WTC11 (cell line): ENCODE data around the gene KLHDC1. TPM values are rescaled to one million over a fixed set of nuclear protein-coding genes. Genes with fewer than 3 reads are reported as not detected.

Experiments
- ATAC-seq: fragments of 200-7000 bp; cut with Tn5 transposase; 2 replicates; pipeline ENCODE4 v1.10.0; 2021; ENCODE audit warnings: mild to moderate bottlenecking, moderate library complexity
- CTCF ChIA-PET: fragments of 300-600 bp; sonication (Branson Sonifier 250); formaldehyde crosslinking; loops from one replicate; lab custom pipeline; 2021; ENCODE audit warnings: antibody characterized with exemption; lab: Charles Lee
- POLR2A ChIA-PET: fragments of 350-600 bp; sonication (Branson Sonifier 250); formaldehyde crosslinking; loops from one replicate; lab custom pipeline; 2021; ENCODE audit warnings: antibody characterized with exemption; lab: Charles Lee
- DNase-seq: peaks from one replicate; pipeline ENCODE4 v3.0.0; 2021; ENCODE audit warnings: low spot score
- H3K27ac Mint-ChIP-seq: 2 replicates; pipeline ENCODE4 v1.8.0; 2021; ENCODE audit warnings: mixed read lengths
- H3K27me3 Mint-ChIP-seq: 2 replicates; pipeline ENCODE4 v1.8.0; 2021; ENCODE audit warnings: low read depth, mild to moderate bottlenecking, moderate library complexity, mixed read lengths
- H3K36me3 Mint-ChIP-seq: 2 replicates; pipeline ENCODE4 v1.8.0; 2021; ENCODE audit warnings: mixed read lengths
- H3K4me1 Mint-ChIP-seq: 2 replicates; pipeline ENCODE4 v1.8.0; 2022; ENCODE audit warnings: mixed read lengths
- H3K4me3 Mint-ChIP-seq: 2 replicates; pipeline ENCODE4 v1.8.0; 2021; ENCODE audit warnings: mild to moderate bottlenecking, moderate library complexity, mixed read lengths
- H3K9me3 Mint-ChIP-seq: 2 replicates; pipeline ENCODE4 v1.8.0; 2021; ENCODE audit warnings: mixed read lengths
- AR ChIP-seq: fragments of 250-450 bp; sonication (Bioruptor Pico); IDR thresholded peaks from 2 replicates; pipeline ENCODE4 v1.9.0; 2021; ENCODE audit warnings: mild to moderate bottlenecking
- FOXJ3 ChIP-seq: sonication (generic); formaldehyde crosslinking; IDR thresholded peaks from 2 replicates; pipeline ENCODE4 v1.9.0; 2021; ENCODE audit warnings: missing genetic modification reagents, mild to moderate bottlenecking, borderline replicate concordance
- GABPB1 ChIP-seq: sonication (generic); formaldehyde crosslinking; IDR thresholded peaks from 2 replicates; pipeline ENCODE4 v1.8.1; 2023; ENCODE audit warnings: mild to moderate bottlenecking, missing genetic modification reagents
- HMGXB4 ChIP-seq: sonication (generic); formaldehyde crosslinking; IDR thresholded peaks from 2 replicates; pipeline ENCODE4 v1.8.1; 2023; ENCODE audit warnings: mild to moderate bottlenecking, moderate library complexity, missing genetic modification reagents
- JAZF1 ChIP-seq: fragments of 250-450 bp; sonication (Bioruptor Pico); IDR thresholded peaks from 2 replicates; pipeline ENCODE4 v1.9.0; 2021; ENCODE audit warnings: moderate library complexity, mild to moderate bottlenecking, inconsistent platforms
- MLX ChIP-seq: sonication (generic); formaldehyde crosslinking; IDR thresholded peaks from 2 replicates; pipeline ENCODE4 v1.8.1; 2023; ENCODE audit warnings: mild to moderate bottlenecking, missing genetic modification reagents, moderate library complexity
- MXD4 ChIP-seq: fragments of 250-450 bp; sonication (Bioruptor Pico); IDR thresholded peaks from 2 replicates; pipeline ENCODE4 v1.8.0; 2021; ENCODE audit warnings: mild to moderate bottlenecking, moderate library complexity, borderline replicate concordance
- NFATC4 ChIP-seq: fragments of 250-450 bp; sonication (Bioruptor Pico); IDR thresholded peaks from 2 replicates; pipeline ENCODE4 v1.9.0; 2021; ENCODE audit warnings: mild to moderate bottlenecking
- NFYB ChIP-seq: sonication (generic); formaldehyde crosslinking; conservative IDR thresholded peaks from 2 replicates; pipeline ENCODE4 v1.8.0; 2022; ENCODE audit warnings: low read depth, missing genetic modification reagents
- SMAD4 ChIP-seq: sonication (generic); formaldehyde crosslinking; IDR thresholded peaks from 2 replicates; pipeline ENCODE4 v1.8.0; 2022; ENCODE audit warnings: mild to moderate bottlenecking, missing genetic modification reagents
- SOX15 ChIP-seq: fragments of 250-450 bp; sonication (Bioruptor Pico); IDR thresholded peaks from 2 replicates; pipeline ENCODE4 v1.9.0; 2021; ENCODE audit warnings: mild to moderate bottlenecking
- TP53 ChIP-seq: sonication (generic); formaldehyde crosslinking; IDR thresholded peaks from 2 replicates; pipeline ENCODE4 v1.8.1; 2023; ENCODE audit warnings: mild to moderate bottlenecking, missing genetic modification reagents
- USF2 ChIP-seq: sonication (generic); formaldehyde crosslinking; IDR thresholded peaks from 2 replicates; pipeline ENCODE4 v1.8.1; 2023; ENCODE audit warnings: mild to moderate bottlenecking, missing genetic modification reagents, moderate library complexity
- ZNF396 ChIP-seq: fragments of 250-450 bp; sonication (Bioruptor Pico); IDR thresholded peaks from 2 replicates; pipeline ENCODE4 v1.8.0; 2021; ENCODE audit warnings: mild to moderate bottlenecking, moderate library complexity, borderline replicate concordance
- ZNF425 ChIP-seq: fragments of 250-450 bp; sonication (Bioruptor Pico); conservative IDR thresholded peaks from 2 replicates; pipeline ENCODE4 v1.9.0; 2021; ENCODE audit warnings: mild to moderate bottlenecking
- total RNA-seq: library from RNA; stranded (reverse); gene quantifications from 3 replicates; pipeline ENCODE4 v1.2.3, GENCODE V29; 2021
- TF ChIP-seq, protein P1 (sequence below): sonication (generic); formaldehyde crosslinking; IDR thresholded peaks from 2 replicates; pipeline ENCODE4 v1.8.1; 2022; ENCODE audit warnings: low read depth, mild to moderate bottlenecking, moderate library complexity, missing genetic modification reagents, borderline replicate concordance
- TF ChIP-seq, protein P2 (sequence below): sonication (generic); formaldehyde crosslinking; IDR thresholded peaks from 2 replicates; pipeline ENCODE4 v1.8.1; 2022; ENCODE audit warnings: mild to moderate bottlenecking, moderate library complexity, missing genetic modification reagents
- TF ChIP-seq, protein P3 (sequence below): sonication (generic); formaldehyde crosslinking; IDR thresholded peaks from 2 replicates; pipeline ENCODE4 v1.8.0; 2023; ENCODE audit warnings: missing genetic modification reagents, mild to moderate bottlenecking, borderline replicate concordance

The KLHDC1 gene
- total RNA-seq, 1 experiment from 2014 or later, result not detected

DNA sequence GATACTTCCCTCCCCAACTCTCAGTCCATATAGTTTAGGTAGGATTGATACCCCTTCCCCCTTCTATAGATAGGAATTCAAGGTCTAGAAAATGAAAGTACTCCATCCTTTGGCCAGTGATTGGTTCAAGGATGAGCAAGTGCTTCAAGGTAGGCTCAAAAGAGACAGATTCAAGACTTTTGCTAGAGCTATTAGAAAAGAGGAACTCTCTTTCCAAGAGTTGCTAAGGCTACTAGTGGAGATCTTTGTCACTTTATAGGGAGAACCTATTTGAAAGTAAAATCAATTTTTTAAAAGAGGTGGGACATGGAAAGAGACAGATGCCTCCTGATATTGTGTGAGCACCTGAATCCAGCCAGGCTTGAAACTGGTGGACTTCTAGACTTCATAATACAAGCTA lies 22.4 kb upstream of the KLHDC1 start:
- no peak for ATAC-seq
- H3K36me3 Mint-ChIP-seq, result peaks cover 43% of the 10 kb centered on the region
- TF ChIP-seq SOX15 (no peak), FOXJ3 (CRISPR knock-in tag) (no peak), AR (CRISPR knock-in tag) (no peak), SMAD4 (no peak), GABPB1 (CRISPR knock-in tag) (no peak), MXD4 (CRISPR knock-in tag) (no peak), ZNF396 (CRISPR knock-in tag) (no peak), MLX (no peak), HMGXB4 (CRISPR knock-in tag) (no peak), NFATC4 (CRISPR knock-in tag) (no peak), USF2 (CRISPR knock-in tag) (no peak), JAZF1 (no peak), NFYB (CRISPR knock-in tag) (no peak), ZNF425 (CRISPR knock-in tag) (no peak), TP53 (no peak)
- TF ChIP-seq, protein P1, sequence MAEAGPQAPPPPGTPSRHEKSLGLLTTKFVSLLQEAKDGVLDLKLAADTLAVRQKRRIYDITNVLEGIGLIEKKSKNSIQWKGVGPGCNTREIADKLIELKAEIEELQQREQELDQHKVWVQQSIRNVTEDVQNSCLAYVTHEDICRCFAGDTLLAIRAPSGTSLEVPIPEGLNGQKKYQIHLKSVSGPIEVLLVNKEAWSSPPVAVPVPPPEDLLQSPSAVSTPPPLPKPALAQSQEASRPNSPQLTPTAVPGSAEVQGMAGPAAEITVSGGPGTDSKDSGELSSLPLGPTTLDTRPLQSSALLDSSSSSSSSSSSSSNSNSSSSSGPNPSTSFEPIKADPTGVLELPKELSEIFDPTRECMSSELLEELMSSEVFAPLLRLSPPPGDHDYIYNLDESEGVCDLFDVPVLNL, result no peak
- TF ChIP-seq, protein P2, sequence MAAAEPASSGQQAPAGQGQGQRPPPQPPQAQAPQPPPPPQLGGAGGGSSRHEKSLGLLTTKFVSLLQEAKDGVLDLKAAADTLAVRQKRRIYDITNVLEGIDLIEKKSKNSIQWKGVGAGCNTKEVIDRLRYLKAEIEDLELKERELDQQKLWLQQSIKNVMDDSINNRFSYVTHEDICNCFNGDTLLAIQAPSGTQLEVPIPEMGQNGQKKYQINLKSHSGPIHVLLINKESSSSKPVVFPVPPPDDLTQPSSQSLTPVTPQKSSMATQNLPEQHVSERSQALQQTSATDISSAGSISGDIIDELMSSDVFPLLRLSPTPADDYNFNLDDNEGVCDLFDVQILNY (CRISPR knock-in tag), result no peak
- TF ChIP-seq, protein P3, sequence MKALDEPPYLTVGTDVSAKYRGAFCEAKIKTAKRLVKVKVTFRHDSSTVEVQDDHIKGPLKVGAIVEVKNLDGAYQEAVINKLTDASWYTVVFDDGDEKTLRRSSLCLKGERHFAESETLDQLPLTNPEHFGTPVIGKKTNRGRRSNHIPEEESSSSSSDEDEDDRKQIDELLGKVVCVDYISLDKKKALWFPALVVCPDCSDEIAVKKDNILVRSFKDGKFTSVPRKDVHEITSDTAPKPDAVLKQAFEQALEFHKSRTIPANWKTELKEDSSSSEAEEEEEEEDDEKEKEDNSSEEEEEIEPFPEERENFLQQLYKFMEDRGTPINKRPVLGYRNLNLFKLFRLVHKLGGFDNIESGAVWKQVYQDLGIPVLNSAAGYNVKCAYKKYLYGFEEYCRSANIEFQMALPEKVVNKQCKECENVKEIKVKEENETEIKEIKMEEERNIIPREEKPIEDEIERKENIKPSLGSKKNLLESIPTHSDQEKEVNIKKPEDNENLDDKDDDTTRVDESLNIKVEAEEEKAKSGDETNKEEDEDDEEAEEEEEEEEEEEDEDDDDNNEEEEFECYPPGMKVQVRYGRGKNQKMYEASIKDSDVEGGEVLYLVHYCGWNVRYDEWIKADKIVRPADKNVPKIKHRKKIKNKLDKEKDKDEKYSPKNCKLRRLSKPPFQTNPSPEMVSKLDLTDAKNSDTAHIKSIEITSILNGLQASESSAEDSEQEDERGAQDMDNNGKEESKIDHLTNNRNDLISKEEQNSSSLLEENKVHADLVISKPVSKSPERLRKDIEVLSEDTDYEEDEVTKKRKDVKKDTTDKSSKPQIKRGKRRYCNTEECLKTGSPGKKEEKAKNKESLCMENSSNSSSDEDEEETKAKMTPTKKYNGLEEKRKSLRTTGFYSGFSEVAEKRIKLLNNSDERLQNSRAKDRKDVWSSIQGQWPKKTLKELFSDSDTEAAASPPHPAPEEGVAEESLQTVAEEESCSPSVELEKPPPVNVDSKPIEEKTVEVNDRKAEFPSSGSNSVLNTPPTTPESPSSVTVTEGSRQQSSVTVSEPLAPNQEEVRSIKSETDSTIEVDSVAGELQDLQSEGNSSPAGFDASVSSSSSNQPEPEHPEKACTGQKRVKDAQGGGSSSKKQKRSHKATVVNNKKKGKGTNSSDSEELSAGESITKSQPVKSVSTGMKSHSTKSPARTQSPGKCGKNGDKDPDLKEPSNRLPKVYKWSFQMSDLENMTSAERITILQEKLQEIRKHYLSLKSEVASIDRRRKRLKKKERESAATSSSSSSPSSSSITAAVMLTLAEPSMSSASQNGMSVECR, result no peak
- H3K4me3 Mint-ChIP-seq, result no peak overlapping the region
- H3K27ac Mint-ChIP-seq, result no peak overlapping the region
- H3K9me3 Mint-ChIP-seq, result no peaks in the 10 kb centered on the region
- no peak for DNase-seq
- no peaks in the 10 kb centered on the region for H3K4me1 Mint-ChIP-seq
- ChIA-PET CTCF (no interaction called here), POLR2A (no interaction called here)
- no peaks in the 10 kb centered on the region for H3K27me3 Mint-ChIP-seq
